ENCODE data around the gene CNN2.

DNA sequence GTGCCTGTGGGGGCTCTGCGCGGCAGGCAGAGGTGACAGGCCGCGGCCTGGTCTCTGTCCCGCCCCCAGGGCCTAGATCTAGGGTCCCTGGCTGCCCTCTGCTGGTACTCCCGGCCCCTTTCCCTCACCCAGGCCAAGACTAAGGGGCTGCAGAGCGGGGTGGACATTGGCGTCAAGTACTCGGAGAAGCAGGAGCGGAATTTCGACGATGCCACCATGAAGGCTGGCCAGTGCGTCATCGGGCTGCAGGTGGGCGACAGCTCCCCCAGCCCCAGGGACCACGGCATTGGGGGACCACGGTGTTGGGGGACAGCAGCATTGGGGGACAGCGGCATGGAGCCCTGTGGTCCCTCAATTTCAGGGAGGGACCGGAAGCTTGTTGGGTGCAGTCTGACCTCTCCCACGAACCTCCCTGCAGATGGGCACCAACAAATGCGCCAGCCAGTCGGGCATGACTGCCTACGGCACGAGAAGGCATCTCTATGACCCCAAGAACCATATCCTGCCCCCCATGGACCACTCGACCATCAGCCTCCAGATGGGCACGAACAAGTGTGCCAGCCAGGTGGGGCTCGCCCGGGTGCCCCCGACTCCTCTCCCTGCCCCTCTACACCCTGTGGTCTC is 9.7 kb downstream of the CNN2 start:
- TF ChIP-seq, protein P1, sequence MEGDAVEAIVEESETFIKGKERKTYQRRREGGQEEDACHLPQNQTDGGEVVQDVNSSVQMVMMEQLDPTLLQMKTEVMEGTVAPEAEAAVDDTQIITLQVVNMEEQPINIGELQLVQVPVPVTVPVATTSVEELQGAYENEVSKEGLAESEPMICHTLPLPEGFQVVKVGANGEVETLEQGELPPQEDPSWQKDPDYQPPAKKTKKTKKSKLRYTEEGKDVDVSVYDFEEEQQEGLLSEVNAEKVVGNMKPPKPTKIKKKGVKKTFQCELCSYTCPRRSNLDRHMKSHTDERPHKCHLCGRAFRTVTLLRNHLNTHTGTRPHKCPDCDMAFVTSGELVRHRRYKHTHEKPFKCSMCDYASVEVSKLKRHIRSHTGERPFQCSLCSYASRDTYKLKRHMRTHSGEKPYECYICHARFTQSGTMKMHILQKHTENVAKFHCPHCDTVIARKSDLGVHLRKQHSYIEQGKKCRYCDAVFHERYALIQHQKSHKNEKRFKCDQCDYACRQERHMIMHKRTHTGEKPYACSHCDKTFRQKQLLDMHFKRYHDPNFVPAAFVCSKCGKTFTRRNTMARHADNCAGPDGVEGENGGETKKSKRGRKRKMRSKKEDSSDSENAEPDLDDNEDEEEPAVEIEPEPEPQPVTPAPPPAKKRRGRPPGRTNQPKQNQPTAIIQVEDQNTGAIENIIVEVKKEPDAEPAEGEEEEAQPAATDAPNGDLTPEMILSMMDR (conservative IDR thresholded peaks at IDR 0.05; ENCODE audit: low read depth, low read length): no peak
- TF ChIP-seq EZH2phosphoT487 (IDR thresholded peaks at IDR 0.05; ENCODE audit: borderline replicate concordance, low read length): no peak
